Trophoblast cell (in vitro differentiated cells and primary cell): Measurements from ENCODE around the gene XPR1.

Experiments
- DNase-seq, 2 donors: peaks; one replicate each; pipeline ENCODE4 v3.0.0-alpha.2; 2016
- H2AFZ ChIP-seq: 2 replicates; pipeline ENCODE4 v1.6.1; 2013; ENCODE audit warnings: low read length, moderate library complexity, mild to moderate bottlenecking; ENCODE audit not compliant: insufficient read depth, poor library complexity
- H2AK5ac ChIP-seq: 2 replicates; pipeline ENCODE4 v1.6.1; 2013; ENCODE audit warnings: mild to moderate bottlenecking, low read length
- H2BK120ac ChIP-seq: 2 replicates; pipeline ENCODE4 v1.6.1; 2013; ENCODE audit warnings: low read length, mild to moderate bottlenecking, moderate library complexity; ENCODE audit not compliant: insufficient read depth, poor library complexity
- H2BK12ac ChIP-seq: 2 replicates; pipeline ENCODE4 v1.6.1; 2013; ENCODE audit warnings: mild to moderate bottlenecking, low read length, moderate library complexity
- H2BK5ac ChIP-seq: 2 replicates; pipeline ENCODE4 v1.6.1; 2013; ENCODE audit warnings: low read length, low read depth, moderate library complexity, mild to moderate bottlenecking; ENCODE audit not compliant: poor library complexity
- H3K14ac ChIP-seq: 2 replicates; pipeline ENCODE4 v1.6.1; 2013; ENCODE audit warnings: mild to moderate bottlenecking, low read length
- H3K18ac ChIP-seq: 2 replicates; pipeline ENCODE4 v1.6.1; 2013; ENCODE audit warnings: mild to moderate bottlenecking, low read length
- H3K23ac ChIP-seq: 2 replicates; pipeline ENCODE4 v1.6.1; 2013; ENCODE audit warnings: low read length
- H3K27ac ChIP-seq: 2 replicates; pipeline ENCODE4 v1.5.1; 2013; ENCODE audit warnings: low read depth, mild to moderate bottlenecking, inconsistent platforms, low read length, moderate library complexity
- H3K27me3 ChIP-seq: 2 replicates; pipeline ENCODE4 v1.6.1; 2013; ENCODE audit warnings: inconsistent platforms, mild to moderate bottlenecking, low read length, moderate library complexity; ENCODE audit not compliant: insufficient read depth
- H3K36me3 ChIP-seq, 2 experiments: 1 replicate in 1 of 2; 2 replicates in 1 of 2; pipeline ENCODE4 v1.6.1; 2013; ENCODE audit warnings: low read length in 2 of 2, mild to moderate bottlenecking in 2 of 2, moderate library complexity in 1 of 2; ENCODE audit not compliant: insufficient read depth in 2 of 2, control insufficient read depth in 1 of 2
- H3K4ac ChIP-seq: 2 replicates; pipeline ENCODE4 v1.6.1; 2013; ENCODE audit warnings: low read depth, mild to moderate bottlenecking, low read length, moderate library complexity
- H3K4me1 ChIP-seq, 2 experiments: 1 replicate in 1 of 2; 2 replicates in 1 of 2; pipeline ENCODE4 v1.6.1; 2013; ENCODE audit warnings: low read length in 2 of 2, mild to moderate bottlenecking in 2 of 2, moderate library complexity in 1 of 2; ENCODE audit not compliant: insufficient read depth in 2 of 2, control insufficient read depth in 1 of 2
- H3K4me2 ChIP-seq: 2 replicates; pipeline ENCODE4 v1.6.1; 2013; ENCODE audit warnings: inconsistent platforms, mild to moderate bottlenecking, low read length, moderate library complexity
- H3K4me3 ChIP-seq: 2 replicates; pipeline ENCODE4 v1.5.1; 2013; ENCODE audit warnings: mild to moderate bottlenecking, low read depth, low read length, inconsistent platforms
- H3K79me1 ChIP-seq: one replicate; pipeline ENCODE4 v1.6.1; 2013; ENCODE audit warnings: low read length
- H3K79me2 ChIP-seq: 2 replicates; pipeline ENCODE4 v1.6.1; 2013; ENCODE audit warnings: low read length, mild to moderate bottlenecking; ENCODE audit not compliant: control insufficient read depth, insufficient read depth, poor library complexity
- H3K9ac ChIP-seq: 2 replicates; pipeline ENCODE4 v1.6.1; 2013; ENCODE audit warnings: mild to moderate bottlenecking, low read length
- H3K9me3 ChIP-seq: 2 replicates; pipeline ENCODE4 v1.6.1; 2013; ENCODE audit warnings: low read depth, mild to moderate bottlenecking, control low read depth, inconsistent platforms, low read length; ENCODE audit not compliant: insufficient read depth
- H4K12ac ChIP-seq: 2 replicates; pipeline ENCODE4 v1.6.1; 2013; ENCODE audit warnings: low read depth, mild to moderate bottlenecking, low read length, moderate library complexity
- H4K8ac ChIP-seq: 2 replicates; pipeline ENCODE4 v1.6.1; 2013; ENCODE audit warnings: low read depth, mild to moderate bottlenecking, low read length, moderate library complexity
- H4K91ac ChIP-seq: one replicate; pipeline ENCODE4 v1.6.1; 2013; ENCODE audit warnings: low read depth, mild to moderate bottlenecking, low read length, moderate library complexity
- WGBS: extraction: QIAGEN DNeasy Blood & Tissue Kit; methylation state at CpG from one replicate; pipeline ENCODE4 v1.1.7; 2013; ENCODE audit warnings: missing lambda C conversion rate; ENCODE audit not compliant: insufficient read length, insufficient coverage; ENCODE audit errors: extremely low coverage; 5-methylcytosine and 5-hydroxymethylcytosine counted together

XPR1 gene

DNA sequence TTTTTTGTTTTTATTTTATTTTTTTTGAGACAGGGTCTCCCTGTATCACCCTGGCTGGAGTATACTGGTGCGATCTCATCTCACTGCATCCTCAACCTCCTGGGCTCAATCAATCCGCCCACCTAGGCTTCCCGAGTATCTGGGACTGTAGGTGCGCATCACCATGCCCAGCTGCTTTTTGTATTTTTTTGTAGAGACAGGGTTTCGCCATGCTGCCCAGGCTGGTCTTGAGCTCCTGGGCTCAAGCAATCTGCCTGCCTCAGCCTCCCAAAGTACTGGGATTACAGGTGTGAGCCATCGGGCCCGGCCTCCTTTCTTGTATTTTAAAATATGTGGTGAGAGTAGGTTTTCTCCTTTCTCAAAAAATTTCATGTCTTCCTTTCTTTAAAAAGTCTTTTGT, 122.6 kb downstream of the XPR1 start:
- no CpG with 5 or more reads among the region's 7 CpGs for WGBS
- H2AFZ ChIP-seq: no peak overlapping the region
- no peaks in the 10 kb centered on the region for H3K4me1 ChIP-seq
- H3K14ac ChIP-seq: no peak overlapping the region
- no peaks in the 10 kb centered on the region for H3K36me3 ChIP-seq
- DNase-seq: no peak
- H3K9ac ChIP-seq: no peak overlapping the region
- no peak overlapping the region for H2BK12ac ChIP-seq
- no peak overlapping the region for H4K12ac ChIP-seq
- H3K23ac ChIP-seq: no peak overlapping the region
- no peaks in the 10 kb centered on the region for H3K79me2 ChIP-seq
- no peaks in the 10 kb centered on the region for H3K79me1 ChIP-seq
- no peaks in the 10 kb centered on the region for H3K27me3 ChIP-seq
- H2BK120ac ChIP-seq: no peak overlapping the region
- no peak overlapping the region for H3K4me2 ChIP-seq
- no peak overlapping the region for H2BK5ac ChIP-seq
- no peak overlapping the region for H3K27ac ChIP-seq
- no peak overlapping the region for H3K4me3 ChIP-seq
- no peak overlapping the region for H4K8ac ChIP-seq
- no peak overlapping the region for H2AK5ac ChIP-seq
- no peak overlapping the region for H3K4ac ChIP-seq
- H4K91ac ChIP-seq: no peak overlapping the region
- H3K18ac ChIP-seq: no peak overlapping the region
- H3K9me3 ChIP-seq: no peaks in the 10 kb centered on the region

DNA sequence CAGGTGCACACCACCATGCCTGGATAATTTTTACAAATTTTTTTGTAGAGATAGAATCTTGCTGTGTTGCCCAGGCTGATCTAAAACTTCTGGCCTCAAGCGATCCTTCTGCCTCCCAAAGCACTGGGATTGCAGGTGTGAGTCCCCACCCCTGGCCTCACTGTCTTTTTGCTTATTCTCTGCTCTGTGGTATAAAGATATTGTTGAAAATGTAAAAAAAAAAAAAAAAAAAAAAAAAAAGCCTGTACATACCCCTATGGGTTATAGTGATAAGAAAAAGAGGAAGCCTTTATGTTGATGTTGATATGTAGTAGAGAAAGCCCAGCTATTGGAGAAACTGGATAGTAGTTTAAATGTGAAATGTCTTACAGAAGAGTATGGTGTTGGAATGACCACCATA, 125.8 kb downstream of the XPR1 start:
- Histone ChIP-seq H3K27ac (no peak overlapping the region), H4K12ac (no peak overlapping the region), H4K8ac (no peak overlapping the region), H3K27me3 (no peaks in the 10 kb centered on the region), H3K36me3 (no peaks in the 10 kb centered on the region), H3K18ac (no peak overlapping the region), H3K4me2 (no peak overlapping the region), H3K79me2 (no peaks in the 10 kb centered on the region), H3K79me1 (no peaks in the 10 kb centered on the region), H3K4me3 (no peak overlapping the region), H3K4ac (no peak overlapping the region), H3K14ac (no peak overlapping the region), H3K23ac (no peak overlapping the region), H3K9ac (no peak overlapping the region), H3K4me1 (no peaks in the 10 kb centered on the region), H3K9me3 (no peaks in the 10 kb centered on the region), H2AFZ (no peak overlapping the region), H2AK5ac (no peak overlapping the region), H2BK120ac (no peak overlapping the region), H2BK12ac (no peak overlapping the region), H4K91ac (no peak overlapping the region), H2BK5ac (no peak overlapping the region)
- DNase-seq: peak in 1 of 2 donors; percentile 54
- no CpG with 5 or more reads among the region's 1 CpG for WGBS

DNA sequence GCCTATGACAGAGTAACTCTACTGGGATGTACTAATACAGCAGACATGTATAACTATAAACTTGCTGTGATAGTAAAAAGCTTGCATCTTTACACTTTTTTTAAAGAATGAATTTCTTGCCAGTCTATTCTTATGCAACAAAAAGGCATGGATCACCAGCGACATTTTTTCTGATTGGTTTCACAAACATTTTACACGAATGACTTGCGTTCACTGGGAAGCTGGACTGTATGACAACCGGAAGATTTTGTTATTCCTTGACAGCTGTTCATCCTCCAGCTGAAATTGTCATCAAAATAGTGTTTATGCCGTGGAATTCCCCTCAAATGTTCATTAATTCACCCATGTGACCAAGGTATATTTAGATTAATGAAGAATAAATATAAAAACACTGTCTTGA, 131.0 kb downstream of the XPR1 start:
- Histone ChIP-seq H3K79me1 (no peaks in the 10 kb centered on the region), H3K14ac (no peak overlapping the region), H3K36me3 (no peaks in the 10 kb centered on the region), H3K4me3 (no peak overlapping the region), H3K9ac (no peak overlapping the region), H3K27me3 (no peaks in the 10 kb centered on the region), H3K79me2 (no peaks in the 10 kb centered on the region), H3K4me2 (no peak overlapping the region), H3K27ac (no peak overlapping the region), H4K91ac (no peak overlapping the region), H2BK120ac (no peak overlapping the region), H2AFZ (no peak overlapping the region), H3K23ac (no peak overlapping the region), H3K18ac (no peak overlapping the region), H4K12ac (no peak overlapping the region), H2AK5ac (no peak overlapping the region), H2BK12ac (no peak overlapping the region), H3K4me1 (no peaks in the 10 kb centered on the region), H3K9me3 (no peaks in the 10 kb centered on the region), H2BK5ac (no peak overlapping the region), H4K8ac (no peak overlapping the region), H3K4ac (no peak overlapping the region)
- no CpG with 5 or more reads among the region's 5 CpGs for WGBS
- peak; percentile 1 to 31 for DNase-seq

DNA sequence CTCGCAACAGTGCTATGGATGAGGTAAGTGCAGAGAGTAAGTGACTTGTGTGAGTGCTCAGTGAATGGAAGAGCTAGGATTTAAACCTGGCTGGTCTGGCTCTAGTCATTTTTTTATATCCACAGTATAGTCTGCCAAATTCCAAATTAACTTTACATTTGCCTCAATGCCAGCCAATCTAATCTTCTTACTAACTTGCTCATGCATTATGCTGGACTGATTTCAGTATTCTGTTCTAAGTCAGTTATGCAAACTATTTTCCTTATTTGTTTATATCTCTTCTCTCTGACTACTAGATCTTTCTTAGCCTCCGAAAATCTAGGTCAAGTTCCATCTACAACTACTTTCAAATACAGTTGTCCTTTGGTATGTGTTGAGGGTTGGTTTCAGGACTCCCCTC, 133.3 kb downstream of the XPR1 start:
- no peak overlapping the region for H4K12ac ChIP-seq
- H3K9me3 ChIP-seq: no peaks in the 10 kb centered on the region
- no peak overlapping the region for H4K8ac ChIP-seq
- H3K9ac ChIP-seq: no peak overlapping the region
- DNase-seq: no peak
- no peak overlapping the region for H3K27ac ChIP-seq
- no peak overlapping the region for H3K4me2 ChIP-seq
- H2BK12ac ChIP-seq: no peak overlapping the region
- no peaks in the 10 kb centered on the region for H3K4me1 ChIP-seq
- no peak overlapping the region for H3K18ac ChIP-seq
- no peaks in the 10 kb centered on the region for H3K27me3 ChIP-seq
- no peaks in the 10 kb centered on the region for H3K79me2 ChIP-seq
- no CpG with 5 or more reads among the region's 2 CpGs for WGBS
- H3K23ac ChIP-seq: no peak overlapping the region
- H3K79me1 ChIP-seq: no peaks in the 10 kb centered on the region
- H2BK5ac ChIP-seq: no peak overlapping the region
- no peak overlapping the region for H3K4ac ChIP-seq
- no peak overlapping the region for H3K14ac ChIP-seq
- no peak overlapping the region for H4K91ac ChIP-seq
- no peak overlapping the region for H2AK5ac ChIP-seq
- H3K36me3 ChIP-seq: no peaks in the 10 kb centered on the region
- H3K4me3 ChIP-seq: no peak overlapping the region
- no peak overlapping the region for H2AFZ ChIP-seq
- H2BK120ac ChIP-seq: no peak overlapping the region

DNA sequence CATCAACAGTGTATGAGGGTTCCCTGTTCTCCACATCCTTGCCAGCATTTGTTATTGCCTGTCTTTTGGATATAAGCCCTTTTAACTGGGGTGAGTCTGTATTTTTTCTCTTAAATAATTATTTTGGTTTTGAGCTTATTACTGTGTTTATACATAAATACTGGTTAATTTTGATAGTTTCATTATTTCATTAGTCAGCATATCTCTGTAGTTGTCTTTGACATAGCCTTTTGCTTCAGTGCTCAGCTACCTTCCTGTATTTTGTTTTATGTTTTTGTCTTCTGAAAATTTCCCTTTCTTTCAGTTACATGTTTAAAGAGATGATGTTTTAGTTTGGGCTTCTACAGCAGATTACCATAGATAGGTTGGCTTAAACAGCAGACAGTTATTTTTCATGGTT, 138.1 kb downstream of the XPR1 start:
- no peak overlapping the region for H3K4me2 ChIP-seq
- no peak overlapping the region for H3K27ac ChIP-seq
- H3K9ac ChIP-seq: no peak overlapping the region
- no peak overlapping the region for H2AK5ac ChIP-seq
- no peak overlapping the region for H3K14ac ChIP-seq
- no peak overlapping the region for H2BK120ac ChIP-seq
- H3K36me3 ChIP-seq: no peaks in the 10 kb centered on the region
- no peak for DNase-seq
- H3K9me3 ChIP-seq: no peaks in the 10 kb centered on the region
- no peak overlapping the region for H3K18ac ChIP-seq
- H3K27me3 ChIP-seq: no peaks in the 10 kb centered on the region
- no peak overlapping the region for H4K8ac ChIP-seq
- no peaks in the 10 kb centered on the region for H3K79me1 ChIP-seq
- H3K4me1 ChIP-seq: no peaks in the 10 kb centered on the region
- no peak overlapping the region for H2AFZ ChIP-seq
- H3K79me2 ChIP-seq: no peaks in the 10 kb centered on the region
- H2BK5ac ChIP-seq: no peak overlapping the region
- no peak overlapping the region for H2BK12ac ChIP-seq
- H3K23ac ChIP-seq: no peak overlapping the region
- H4K12ac ChIP-seq: no peak overlapping the region
- no peak overlapping the region for H3K4ac ChIP-seq
- H3K4me3 ChIP-seq: no peak overlapping the region
- no peak overlapping the region for H4K91ac ChIP-seq
